ENCODE results near the gene ADGRG3. TPM values are rescaled to one million over a fixed set of nuclear protein-coding genes. Genes with fewer than 3 reads are reported as not detected.

Gene ADGRG3
- total RNA-seq, 1 donor from 2014 or later, result 2.2 TPM

DNA sequence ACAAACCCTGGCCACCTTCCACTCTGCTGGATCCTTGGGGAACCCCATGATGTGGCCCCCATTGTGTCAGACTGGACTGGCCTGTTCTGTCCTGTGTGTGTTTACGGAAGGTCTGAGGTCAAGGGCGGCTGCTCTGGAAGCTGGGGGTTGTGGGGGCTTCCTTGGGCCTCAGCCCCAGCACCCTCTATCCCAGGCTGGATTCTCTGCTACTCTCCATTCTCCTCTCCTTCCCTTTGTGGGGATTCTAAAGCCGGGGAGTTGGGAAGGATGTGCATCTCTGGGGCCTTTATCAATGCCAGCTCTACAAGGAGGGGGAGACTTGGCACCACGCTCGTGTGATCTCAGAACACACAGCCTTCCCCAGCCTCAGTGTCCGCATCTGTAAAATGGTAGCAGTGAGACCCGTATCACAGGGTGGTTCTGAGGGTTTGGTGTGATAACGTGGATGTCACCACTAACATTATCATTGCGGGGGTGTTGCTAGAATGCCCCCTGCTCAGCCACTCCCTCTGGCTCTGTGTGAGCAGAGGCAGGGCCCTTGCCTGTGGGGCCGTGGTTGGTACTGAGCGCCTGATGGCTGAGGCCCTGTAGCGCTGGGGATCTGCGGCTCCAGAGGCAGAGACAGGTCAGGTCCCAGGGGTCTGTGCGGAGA, 21.6 kb upstream of the ADGRG3 start:
- DNase-seq (ENCODE audit: low spot score), result no peak

DNA sequence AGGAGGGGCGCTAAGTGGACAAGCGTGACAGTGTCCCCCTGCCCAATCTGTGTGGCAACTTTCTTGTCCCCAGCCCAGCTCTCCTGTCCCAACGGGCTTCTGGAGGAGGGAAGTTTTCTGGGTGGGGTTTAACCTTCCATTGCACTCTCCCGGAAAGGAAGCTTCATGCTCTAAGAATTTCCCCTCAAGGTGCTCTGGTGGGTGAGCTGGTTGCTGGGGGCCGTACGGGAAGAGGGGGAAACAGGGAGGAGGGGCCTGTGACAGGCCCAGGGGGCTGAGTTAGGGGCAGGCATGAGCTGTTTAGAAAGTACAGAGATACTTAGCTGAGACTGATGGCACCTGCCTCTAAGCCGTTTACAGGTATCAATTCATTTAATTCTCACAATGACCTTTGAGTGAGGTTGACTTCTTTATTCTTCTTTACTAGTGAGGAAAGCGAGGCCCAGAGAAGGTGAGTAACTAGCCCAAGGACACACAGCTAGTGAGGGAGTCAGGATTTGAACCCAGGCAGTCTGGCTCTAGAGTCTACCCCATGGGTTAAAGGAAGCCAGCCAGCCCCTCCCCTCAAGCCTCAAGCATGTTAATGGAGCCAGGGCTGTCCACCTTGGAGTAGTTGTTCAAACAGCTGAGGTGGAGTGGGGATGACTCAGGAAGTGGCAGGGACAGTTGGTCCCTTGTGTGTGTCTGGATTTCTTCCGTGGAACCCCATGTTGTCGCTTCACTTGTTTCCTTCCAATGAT, 20.8 kb upstream of the ADGRG3 start:
- DNase-seq (ENCODE audit: low spot score), result no peak

DNA sequence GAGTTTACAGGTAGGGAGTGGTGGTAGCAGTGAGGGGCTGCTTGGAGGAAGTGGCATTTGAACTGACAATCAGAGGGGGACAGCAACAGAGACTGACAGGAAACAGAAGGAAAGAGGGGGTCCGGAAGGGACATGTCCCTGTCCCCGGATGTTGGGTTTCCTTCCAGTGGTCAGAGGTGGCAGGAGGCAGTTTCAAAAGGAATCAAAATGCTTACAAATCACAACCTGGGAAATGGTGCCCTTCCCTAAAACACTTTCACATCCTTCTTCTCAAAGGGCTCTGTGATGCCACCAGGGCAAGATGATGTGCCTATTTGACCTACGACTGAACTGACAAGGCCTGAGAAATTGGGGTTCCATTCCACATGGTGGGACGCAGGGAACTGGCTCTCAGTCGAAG, 20.0 kb upstream of the ADGRG3 start:
- DNase-seq (ENCODE audit: low spot score), result no peak

DNA sequence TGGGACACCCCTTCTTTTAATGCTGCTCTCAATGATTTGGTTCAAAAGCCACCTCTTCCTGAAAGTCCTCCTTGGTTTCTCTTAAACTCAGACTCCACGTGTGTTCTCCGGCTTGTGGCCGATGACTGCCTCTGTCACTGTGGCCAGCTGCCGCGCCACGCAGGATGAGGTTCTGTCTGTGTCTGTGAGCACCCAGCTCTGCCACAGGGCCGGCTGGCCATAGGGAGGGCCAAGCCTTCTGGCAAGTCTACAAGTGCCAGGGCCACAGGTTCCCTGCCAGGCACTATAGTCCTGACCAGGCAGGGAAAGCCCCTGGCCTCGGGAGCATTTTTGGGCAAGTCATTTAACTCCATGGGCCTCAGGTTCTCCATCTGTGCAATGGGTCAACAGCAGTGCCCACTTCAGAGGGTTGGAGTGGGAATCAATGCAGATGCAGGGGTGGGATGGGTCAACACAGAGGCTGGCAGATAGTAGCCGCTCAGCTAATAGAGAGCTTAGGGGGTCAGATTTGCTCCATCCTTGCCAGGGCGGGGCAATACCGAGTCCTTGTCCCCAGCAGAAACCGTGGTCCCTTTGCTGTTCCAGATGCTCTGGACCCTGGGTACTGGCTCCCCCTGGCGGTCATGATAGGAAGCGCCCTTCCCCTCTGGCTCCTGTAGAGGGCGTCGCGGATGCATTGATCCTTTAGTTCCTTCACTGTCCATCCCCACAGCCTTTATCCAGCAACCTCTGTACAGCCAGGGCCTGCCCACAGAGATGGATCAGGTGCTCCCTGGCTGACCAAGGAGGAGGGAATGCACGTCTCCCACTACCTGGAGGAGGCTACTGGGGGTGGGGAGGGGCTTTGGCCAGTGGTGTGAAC, 19.3 kb upstream of the ADGRG3 start:
- DNase-seq (ENCODE audit: low spot score), result peak; percentile 83

DNA sequence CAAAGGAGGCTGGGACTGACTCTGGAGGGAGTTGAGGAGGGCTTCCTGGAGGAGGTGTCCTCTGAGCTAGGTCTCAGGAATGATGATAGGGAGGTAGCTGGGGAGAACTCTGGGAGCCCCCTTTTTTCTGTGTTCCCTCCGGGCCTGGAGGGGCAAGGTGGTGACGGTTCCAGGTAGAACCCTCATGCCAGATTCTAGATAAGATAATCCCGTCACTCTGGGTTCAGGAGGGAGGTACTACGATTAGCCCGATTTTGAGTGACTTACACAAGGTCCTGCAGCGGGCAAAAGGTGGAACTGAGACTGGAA, 18.7 kb upstream of the ADGRG3 start:
- no peak for DNase-seq (ENCODE audit: low spot score)

DNA sequence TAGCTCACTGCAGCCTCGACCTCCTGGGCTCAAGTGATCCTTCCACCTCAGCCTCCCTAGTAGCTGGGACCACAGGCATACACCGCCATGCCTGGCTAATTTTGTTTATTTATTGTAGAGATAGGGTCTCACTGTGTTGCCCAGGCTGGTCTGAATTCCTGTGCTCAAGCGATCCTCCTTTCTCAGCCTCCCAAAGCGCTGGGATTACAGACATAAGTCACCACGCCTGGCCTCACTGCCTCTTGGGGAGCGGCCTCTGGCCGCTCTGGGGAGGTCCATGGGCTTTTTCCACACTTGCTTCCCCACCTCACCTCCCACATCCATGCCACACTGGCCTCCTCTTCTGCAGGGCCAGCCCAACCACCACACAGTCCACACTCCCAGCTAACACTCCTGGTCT, 18.3 kb upstream of the ADGRG3 start:
- no peak for DNase-seq (ENCODE audit: low spot score)

DNA sequence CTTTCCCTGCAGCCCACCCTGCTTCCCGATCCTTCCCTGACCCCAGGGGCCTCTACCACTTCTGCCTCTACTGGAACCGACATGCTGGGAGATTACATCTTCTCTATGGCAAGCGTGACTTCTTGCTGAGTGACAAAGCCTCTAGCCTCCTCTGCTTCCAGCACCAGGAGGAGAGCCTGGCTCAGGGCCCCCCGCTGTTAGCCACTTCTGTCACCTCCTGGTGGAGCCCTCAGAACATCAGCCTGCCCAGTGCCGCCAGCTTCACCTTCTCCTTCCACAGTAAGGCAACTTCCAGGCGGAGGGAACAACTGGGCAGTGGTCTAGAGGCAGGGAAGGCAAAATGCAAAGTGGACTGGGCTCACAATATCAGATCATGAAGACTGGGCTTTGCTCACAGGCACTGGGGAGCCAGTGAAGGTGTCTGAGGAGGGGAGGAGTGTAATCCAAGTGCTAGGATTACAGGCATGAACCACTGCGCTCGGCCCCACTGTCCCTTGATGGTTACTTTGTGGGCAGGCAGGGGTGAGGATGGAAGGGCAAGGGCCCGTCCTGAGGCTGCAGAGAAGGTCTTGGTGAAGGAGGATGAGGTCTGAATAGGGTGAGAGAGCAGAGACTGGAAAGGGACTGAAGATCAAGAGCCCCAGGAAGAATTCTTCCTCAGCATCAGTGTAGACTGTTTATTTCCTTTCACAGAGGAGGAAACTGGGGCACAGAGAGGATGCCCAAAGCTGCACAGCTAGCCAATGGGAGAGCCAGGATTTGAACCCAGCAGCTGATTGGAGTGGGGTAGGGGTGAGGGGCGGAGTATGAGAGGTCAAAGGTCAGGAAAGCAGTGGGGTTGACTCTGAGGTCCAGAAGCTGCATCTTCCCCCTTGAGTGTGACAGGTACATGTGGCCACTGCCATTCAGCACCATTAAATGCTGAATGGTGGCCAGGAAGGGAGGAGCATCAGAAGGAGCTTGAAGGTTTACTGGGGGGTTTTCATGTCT, 16.5 kb upstream of the ADGRG3 start:
- DNase-seq (ENCODE audit: low spot score), result no peak

DNA sequence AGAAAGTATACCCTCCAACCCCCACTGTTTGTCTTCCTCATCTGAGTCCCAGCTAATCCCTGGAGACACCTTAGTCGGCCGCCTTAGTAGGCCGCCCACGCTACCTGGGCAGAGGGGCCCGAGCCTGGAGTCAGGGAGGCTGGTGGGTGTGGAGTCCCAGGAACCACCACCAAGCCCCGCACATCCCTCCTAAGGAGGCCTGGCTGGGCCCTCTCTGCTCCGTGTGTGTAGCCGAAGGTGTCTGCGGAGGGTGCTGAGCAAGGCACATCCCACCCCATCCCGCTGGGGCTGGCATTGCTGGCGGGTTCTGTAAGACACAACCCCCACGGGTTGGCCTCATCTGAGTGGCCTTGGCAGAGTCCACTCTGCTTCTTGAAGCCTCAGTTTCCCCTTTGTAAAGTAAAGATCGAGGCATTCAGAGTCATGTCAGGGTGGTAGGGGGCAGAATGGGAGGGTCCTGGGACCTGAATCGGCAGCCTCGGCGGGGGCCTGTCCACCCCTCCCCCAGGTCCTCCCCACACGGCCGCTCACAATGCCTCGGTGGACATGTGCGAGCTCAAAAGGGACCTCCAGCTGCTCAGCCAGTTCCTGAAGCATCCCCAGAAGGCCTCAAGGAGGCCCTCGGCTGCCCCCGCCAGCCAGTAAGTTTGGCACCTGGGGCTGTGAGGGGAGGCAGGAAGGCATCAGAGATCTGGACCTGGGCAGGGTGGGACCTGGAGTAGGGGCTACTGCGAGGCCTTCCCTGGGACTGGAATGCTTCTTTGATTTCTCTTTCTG, 15.2 kb upstream of the ADGRG3 start:
- DNase-seq (ENCODE audit: low spot score), result no peak

DNA sequence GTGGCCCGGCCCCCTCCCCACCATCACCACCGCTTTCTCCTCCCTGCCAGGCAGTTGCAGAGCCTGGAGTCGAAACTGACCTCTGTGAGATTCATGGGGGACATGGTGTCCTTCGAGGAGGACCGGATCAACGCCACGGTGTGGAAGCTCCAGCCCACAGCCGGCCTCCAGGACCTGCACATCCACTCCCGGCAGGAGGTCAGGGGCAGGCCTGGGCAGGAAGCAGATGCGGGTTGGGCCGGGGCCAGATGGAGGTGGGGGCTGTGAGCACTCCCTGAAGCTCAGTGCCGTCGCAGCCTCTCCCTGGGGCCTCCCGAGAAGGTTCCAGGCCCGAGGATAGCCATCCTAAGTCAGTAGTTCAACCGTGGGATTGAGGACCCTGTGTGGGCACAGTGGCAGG, 14.2 kb upstream of the ADGRG3 start:
- DNase-seq (ENCODE audit: low spot score), result peak; percentile 77

DNA sequence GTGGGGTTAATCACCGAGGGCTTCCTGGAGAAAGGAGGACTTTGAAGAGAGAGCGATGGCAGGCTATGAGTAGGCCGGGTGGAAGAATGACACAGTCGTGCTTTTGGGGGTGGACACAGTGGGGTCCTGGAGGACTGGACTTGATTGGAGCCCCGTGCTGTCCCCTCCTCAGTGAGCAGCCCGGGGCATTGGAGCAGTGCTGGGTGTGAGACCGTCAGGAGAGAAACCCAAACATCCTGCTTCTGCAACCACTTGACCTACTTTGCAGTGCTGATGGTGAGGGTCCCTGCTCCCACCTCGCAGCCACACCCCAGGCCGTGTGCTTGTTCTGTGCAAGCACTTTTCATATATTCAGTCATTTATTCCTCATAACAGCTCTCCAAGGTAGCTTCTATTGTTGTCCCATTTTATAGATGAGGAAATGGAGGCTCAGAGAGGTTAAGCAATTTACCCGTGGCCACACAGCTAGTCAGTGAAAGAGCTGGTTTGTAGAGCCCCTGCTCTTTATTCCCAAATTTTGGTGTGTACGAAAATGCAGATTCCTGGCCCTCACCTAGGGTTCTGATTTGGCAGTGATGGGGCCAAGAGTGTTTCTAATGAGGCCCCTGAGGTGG, 11.7 kb upstream of the ADGRG3 start:
- no peak for DNase-seq (ENCODE audit: low spot score)

DNA sequence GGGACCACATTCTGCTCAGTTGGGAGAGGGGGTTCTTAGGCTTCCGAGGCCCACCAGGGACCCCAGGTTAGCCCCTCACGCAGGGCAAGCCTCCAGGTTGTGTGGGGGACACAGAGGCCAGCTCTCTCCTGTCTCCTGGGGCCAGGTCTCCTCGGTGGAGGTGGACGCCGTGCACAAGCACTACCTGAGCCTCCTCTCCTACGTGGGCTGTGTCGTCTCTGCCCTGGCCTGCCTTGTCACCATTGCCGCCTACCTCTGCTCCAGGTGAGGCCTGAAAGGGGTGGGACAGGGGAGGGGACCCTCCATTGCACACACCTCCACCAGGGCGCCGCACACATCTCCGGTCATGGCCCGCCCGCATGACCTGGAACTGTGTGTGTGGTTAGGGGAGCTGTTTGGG, 10.9 kb upstream of the ADGRG3 start:
- DNase-seq (ENCODE audit: low spot score), result no peak

DNA sequence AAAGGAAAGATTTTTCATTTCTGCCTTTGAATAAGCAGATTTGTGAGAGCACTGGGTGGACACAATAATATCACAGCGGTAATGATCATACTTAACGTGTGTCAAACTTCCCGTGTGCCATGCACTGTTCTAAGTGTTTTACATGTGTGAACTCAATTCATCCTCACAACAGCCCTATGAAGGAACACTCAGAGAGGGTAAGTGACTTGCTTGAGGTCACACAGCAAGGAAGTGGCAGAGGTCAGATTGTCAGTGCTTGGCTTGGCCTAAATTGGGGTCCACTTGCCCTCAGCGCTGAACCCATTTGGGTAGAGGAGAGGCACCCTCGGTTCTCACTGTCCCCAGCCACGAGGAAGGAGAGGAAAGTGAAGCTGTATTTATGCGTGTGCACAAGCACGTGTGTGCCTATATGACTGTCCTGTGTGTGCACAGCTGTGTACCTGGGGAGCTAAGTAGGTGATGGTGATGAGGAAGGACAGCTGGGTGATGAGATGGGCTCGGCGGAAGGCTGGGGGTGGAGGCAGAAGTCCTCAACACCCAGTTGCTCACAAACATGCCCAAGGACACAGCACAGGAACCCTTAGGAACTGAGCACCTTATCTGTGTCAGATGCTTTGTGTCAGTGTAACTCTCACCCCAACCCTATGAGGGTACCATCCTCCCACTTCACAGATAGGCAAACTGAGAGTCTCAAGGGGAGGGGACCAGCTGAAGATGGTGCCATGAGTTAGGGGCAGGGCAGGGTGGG, 9.8 kb upstream of the ADGRG3 start:
- DNase-seq (ENCODE audit: low spot score), result no peak

DNA sequence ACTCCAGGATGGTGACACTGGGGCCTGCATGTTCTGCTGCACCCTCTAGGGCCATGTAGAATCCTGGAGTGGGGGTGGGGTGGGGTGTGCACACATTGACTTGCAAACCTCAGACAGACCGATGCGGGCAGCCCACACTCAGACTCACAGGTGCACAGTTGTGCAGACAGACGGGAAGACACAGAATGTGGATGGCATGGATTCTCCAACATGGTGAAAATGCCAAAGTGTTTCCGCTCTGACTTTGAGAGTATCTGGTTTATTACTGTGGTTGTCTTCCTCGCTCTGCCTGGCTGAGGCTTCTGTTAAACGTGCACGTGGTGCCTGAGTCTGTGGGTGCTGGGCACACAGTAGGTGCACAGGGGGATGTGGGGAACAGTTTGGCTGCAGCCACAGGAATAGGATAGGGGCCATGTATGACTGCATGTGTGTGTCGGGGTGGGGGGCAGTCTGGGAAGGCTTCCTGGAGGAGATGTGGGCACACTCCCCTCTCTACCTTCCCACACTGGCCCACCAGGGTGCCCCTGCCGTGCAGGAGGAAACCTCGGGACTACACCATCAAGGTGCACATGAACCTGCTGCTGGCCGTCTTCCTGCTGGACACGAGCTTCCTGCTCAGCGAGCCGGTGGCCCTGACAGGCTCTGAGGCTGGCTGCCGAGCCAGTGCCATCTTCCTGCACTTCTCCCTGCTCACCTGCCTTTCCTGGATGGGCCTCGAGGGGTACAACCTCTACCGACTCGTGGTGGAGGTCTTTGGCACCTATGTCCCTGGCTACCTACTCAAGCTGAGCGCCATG, 9.0 kb upstream of the ADGRG3 start:
- DNase-seq (ENCODE audit: low spot score), result no peak

DNA sequence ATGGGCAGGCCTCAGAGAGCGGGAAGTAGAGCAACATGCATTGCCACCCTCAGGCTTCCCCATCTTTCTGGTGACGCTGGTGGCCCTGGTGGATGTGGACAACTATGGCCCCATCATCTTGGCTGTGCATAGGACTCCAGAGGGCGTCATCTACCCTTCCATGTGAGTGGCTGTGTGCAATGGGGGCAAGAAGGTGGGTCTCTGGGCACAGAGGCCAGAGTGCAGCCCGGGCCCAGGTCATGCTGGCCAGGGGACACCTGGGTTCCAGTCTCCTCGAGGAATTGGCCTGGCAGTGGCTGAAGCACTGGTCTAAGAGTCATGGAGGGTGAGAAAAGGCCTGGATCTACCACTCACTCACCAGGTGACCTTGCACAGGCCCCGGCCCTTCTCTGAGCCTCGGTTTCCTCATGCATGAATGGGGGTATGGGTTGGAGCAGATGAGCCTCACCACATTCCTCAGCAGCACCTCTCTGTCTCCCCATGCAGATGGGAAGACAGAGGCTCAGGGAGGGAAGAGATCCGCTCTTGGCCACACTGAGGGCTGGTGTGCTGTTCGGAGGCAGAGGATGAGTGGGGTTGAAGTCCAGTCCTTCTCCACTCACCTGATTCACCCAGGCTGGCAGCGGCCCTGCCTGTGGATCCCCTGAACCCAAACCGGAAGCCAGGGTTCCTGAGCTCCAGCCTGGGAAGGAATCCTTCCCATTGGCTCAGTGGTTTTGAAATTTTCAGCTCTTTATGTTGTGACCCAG, 7.2 kb upstream of the ADGRG3 start:
- no peak for DNase-seq (ENCODE audit: low spot score)

DNA sequence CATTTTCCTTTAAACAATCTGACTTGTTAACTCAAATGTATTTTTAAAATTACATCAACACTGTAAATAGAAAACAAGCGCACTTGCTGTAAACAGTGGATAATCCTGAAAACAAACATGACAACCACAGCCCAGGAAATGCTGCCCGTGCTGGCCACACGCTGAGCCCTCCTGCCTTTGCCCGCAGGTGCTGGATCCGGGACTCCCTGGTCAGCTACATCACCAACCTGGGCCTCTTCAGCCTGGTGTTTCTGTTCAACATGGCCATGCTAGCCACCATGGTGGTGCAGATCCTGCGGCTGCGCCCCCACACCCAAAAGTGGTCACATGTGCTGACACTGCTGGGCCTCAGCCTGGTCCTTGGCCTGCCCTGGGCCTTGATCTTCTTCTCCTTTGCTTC, 6.6 kb upstream of the ADGRG3 start:
- no peak for DNase-seq (ENCODE audit: low spot score)

DNA sequence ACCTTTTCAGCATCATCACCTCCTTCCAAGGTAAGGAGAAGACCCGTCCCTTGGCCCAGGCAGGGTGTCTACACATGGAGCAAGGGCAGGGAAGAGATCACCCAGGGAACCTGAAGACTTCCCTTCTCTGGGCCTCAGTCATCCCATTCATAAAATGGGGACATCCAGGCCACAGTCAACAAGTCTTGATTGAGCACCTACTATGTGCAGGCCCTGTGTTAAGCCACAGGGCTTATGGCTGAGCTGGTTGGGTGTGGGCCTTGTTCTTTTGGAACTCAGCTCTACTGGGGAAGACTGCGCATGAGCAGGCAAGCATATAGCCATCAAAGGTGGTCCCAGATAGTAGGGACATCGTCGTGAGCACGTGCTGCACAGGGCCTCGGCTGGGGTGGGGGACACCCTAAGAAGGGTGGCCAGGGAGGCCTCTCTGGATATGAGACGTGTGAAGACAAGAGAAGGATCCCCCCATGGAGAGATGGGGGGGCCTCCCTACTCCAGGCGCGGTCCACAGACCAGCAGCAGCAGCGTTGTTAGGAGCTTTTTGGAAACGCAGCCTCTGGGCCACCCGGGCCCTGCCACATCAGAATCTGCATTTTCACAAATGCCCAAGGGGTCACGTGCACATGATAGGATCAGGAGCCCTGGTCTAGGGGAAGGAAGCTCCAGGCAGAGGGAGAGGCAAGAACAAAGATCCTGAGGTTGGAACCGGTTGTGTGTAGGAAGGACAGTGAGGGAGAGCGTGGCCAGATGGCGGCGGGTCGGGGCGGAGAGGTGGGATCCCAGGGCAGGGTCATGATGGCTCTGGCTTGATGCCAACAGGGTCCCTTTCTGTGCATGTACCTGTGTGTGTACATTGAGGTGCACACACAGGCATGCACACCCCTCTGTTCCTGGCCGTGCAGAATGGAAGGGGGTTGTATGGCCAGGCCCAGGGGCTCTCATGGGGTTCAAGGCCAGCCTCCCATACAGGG, 5.9 kb upstream of the ADGRG3 start:
- no peak for DNase-seq (ENCODE audit: low spot score)

DNA sequence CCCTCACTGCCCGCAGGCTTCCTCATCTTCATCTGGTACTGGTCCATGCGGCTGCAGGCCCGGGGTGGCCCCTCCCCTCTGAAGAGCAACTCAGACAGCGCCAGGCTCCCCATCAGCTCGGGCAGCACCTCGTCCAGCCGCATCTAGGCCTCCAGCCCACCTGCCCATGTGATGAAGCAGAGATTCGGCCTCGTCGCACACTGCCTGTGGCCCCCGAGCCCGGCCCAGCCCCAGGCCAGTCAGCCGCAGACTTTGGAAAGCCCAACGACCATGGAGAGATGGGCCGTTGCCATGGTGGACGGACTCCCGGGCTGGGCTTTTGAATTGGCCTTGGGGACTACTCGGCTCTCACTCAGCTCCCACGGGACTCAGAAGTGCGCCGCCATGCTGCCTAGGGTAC, 4.7 kb upstream of the ADGRG3 start:
- DNase-seq (ENCODE audit: low spot score), result no peak
